ENCODE data around the gene KLHL22.

DNA sequence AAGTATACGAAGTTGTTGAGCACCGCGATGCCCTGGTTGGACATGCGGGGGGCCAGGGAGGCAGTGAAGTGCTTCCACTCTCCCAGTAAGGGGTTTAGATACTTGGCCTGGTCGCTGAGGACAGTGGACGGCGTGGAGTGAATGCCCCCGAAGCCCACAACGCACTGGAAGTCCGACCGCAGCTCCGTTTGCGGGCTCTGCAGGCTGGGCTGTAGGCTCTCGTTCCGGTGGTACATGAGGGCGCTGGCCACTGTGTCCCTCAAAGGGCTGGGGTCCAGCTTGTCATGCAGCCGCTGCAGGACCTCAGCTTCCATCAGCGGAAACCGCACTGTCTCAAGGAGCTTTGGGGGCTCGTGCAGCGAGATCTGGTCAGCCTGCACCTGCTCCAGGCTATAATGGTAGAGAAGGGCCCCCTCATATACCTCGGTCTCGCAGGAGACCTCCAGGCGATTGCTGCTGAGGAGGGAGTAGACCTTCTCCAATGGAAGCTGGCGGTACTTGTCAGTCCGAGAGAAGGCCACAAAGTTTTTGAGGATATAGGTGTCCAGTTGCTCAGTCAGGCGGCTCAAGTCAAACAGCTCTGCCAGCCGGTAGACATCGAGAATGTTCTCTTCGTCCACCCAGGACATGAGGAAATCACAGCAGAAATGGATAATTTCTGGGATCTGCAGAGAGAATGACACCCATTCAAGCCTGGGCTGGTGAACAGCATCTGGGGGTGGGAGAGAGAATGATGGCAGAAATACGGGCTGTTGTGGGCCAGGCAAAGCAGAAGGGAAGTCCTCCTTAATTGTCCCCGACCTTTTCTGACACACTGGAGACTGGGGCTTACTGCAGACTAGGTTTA, 30.5 kb downstream of the KLHL22 start:
- TF ChIP-seq ZFP3 (CRISPR knock-in tag; IDR thresholded peaks at IDR 0.05), result no peak
- TF ChIP-seq ZC3H10 (CRISPR knock-in tag; IDR thresholded peaks at IDR 0.05), result no peak
- TF ChIP-seq, protein P1, sequence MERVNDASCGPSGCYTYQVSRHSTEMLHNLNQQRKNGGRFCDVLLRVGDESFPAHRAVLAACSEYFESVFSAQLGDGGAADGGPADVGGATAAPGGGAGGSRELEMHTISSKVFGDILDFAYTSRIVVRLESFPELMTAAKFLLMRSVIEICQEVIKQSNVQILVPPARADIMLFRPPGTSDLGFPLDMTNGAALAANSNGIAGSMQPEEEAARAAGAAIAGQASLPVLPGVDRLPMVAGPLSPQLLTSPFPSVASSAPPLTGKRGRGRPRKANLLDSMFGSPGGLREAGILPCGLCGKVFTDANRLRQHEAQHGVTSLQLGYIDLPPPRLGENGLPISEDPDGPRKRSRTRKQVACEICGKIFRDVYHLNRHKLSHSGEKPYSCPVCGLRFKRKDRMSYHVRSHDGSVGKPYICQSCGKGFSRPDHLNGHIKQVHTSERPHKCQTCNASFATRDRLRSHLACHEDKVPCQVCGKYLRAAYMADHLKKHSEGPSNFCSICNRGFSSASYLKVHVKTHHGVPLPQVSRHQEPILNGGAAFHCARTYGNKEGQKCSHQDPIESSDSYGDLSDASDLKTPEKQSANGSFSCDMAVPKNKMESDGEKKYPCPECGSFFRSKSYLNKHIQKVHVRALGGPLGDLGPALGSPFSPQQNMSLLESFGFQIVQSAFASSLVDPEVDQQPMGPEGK (CRISPR knock-in tag; IDR thresholded peaks at IDR 0.05; ENCODE audit: borderline replicate concordance), result no peak
